ENCODE results near the gene UBE3A. TPM values are rescaled to one million over a fixed set of nuclear protein-coding genes. Genes with fewer than 3 reads are reported as not detected.

UBE3A gene
- total and polyA plus RNA-seq, 10 of the 15 experiments (the other 5 are each of a cell fraction or from before 2014, with no cell fraction given), result 29.4 to 82.9 (median 58.7) TPM

DNA sequence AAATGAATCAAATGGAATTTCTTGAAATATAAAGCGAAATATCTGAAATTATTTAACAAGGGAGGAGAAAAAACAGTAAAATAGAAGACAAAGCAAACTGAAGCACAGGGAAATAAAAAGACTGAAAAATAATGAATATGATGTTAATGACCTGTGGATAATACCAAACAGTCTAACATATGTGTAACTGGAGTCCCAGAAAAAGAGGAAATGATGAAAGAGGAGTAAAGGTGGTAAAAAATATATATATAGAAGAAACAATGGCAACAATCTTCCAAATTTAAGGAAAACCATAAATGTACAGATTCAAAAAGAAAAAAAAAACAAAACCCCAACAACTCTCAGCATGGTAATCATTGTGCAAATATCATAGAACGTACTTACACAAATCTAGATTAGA, 21.2 kb downstream of the UBE3A start:
- Histone ChIP-seq H3K9ac (ENCODE audit: control insufficient read depth, insufficient read depth, low read length) (no peak overlapping the region), H3K27me3 (replicated peaks in 1 of 2; ENCODE audit: control insufficient read depth in 2 of 2, insufficient read depth in 2 of 2, low read length in 1 of 2) (no peaks in the 10 kb centered on the region), H3K4me2 (ENCODE audit: control insufficient read depth, insufficient read depth) (no peak overlapping the region; the same call in 1 of the 2 replicates), H3K36me3 (ENCODE audit: control insufficient read depth in 2 of 2, insufficient read depth in 2 of 2, low read length in 1 of 2) (peaks cover 2 to 6% of the 10 kb centered on the region in 2 experiments; a peak in 3 of 4 replicates), H3K9me3 (replicated peaks; ENCODE audit: control insufficient read depth, insufficient read depth, low read length) (peaks cover 9% of the 10 kb centered on the region), H3K79me2 (ENCODE audit: control insufficient read depth, insufficient read depth, low read length) (peaks cover 81% of the 10 kb centered on the region), H4K20me1 (ENCODE audit: control insufficient read depth, insufficient read depth) (no peaks in the 10 kb centered on the region), H3K27ac (ENCODE audit: control insufficient read depth, insufficient read depth) (peak overlapping the region; percentile 80), H3K4me1 (ENCODE audit: control insufficient read depth, insufficient read depth, low read length) (peaks cover 7% of the 10 kb centered on the region; the same call in 1 of the 2 replicates), H3K4me3 (no peak overlapping the region), H2AFZ (ENCODE audit: control insufficient read depth, low read depth, low read length) (no peak overlapping the region)
- ATAC-seq (no peak), DNase-seq (ENCODE audit: low read depth, low spot score) (no peak), FAIRE-seq (no peak)
- peak; percentile 12; the same call in 1 of the 2 replicates for TF ChIP-seq SPI1 (IDR thresholded peaks at IDR 0.05; ENCODE audit: borderline replicate concordance, insufficient read depth, low read depth, low read length)
- TF ChIP-seq SRF (IDR thresholded peaks at IDR 0.05; ENCODE audit: low read depth in 2 of 2, low read length in 2 of 2), result no peak
- no peak for TF ChIP-seq CEBPB (IDR thresholded peaks at IDR 0.05; ENCODE audit: borderline replicate concordance in 1 of 2, low read depth in 2 of 2, low read length in 2 of 2)
- WGBS (ENCODE audit: insufficient coverage, insufficient replicate concordance, low lambda C conversion rate, missing lambda C conversion rate), result 97% methylated on average over 2 of the region's 2 CpGs
- ChIA-PET RAD21 (ENCODE audit: unreplicated experiment) (interaction anchor here (0.7 to 5.3 kb wide), 7 partner anchors 8 to 51 kb away, joined by 3 to 52 read pairs (median 9); no protein-coding TSS in a partner anchor), CTCF (interaction anchor here (1.0 to 2.5 kb wide), 4 partner anchors 9 to 22 kb away, joined by 4 to 13 read pairs (median 6); no protein-coding TSS in a partner anchor), SMC1A (ENCODE audit: uncharacterized antibody, unreplicated experiment) (interaction anchor here (0.8 to 4.6 kb wide), 9 partner anchors 8 to 32 kb away, joined by 3 to 39 read pairs (median 7); no protein-coding TSS in a partner anchor), POLR2A (interaction anchor here (1.2 to 1.9 kb wide), 3 partner anchors 10 to 16 kb away, joined by 3 to 7 read pairs (median 6); no protein-coding TSS in a partner anchor)
- intact Hi-C loops (cut with micrococcal nuclease; ENCODE audit: unreplicated experiment) (loop anchor here (5.0 kb wide), 2 partner anchors 40 to 55 kb away; no protein-coding TSS in a partner anchor), in situ Hi-C loops (cut with MboI) (no loop called here)
- BruUV-seq (replicated peaks), result no TSS peak

DNA sequence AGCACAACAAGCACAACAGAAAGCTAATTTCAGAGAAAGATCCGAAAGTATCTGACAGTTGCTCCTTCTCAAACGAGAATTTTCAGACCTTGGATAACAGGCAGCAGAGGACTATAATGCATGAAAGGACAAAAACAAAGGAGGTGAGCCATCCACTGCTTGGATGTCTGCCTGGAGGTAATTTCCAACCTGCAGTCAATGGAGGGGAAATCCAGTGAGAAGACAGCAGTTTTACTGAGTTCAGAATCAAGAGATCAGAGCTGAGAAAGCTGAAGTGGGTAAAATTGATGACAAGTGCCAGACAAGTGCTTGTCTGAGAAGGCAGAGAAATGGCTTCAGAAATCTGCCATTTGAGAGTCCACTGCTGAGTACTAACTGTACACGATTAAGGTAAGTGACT, 22.1 kb downstream of the UBE3A start:
- DNase-seq (ENCODE audit: low read depth, low spot score) (peak; percentile 71), FAIRE-seq (peak; percentile 88), ATAC-seq (peak; percentile 88)
- peak overlapping the region; percentile 56; the same call in 1 of the 2 replicates for H3K9ac ChIP-seq (ENCODE audit: control insufficient read depth, insufficient read depth, low read length)
- WGBS (ENCODE audit: insufficient coverage, insufficient replicate concordance, low lambda C conversion rate, missing lambda C conversion rate), result 86% methylated on average over 3 of the region's 3 CpGs
- ChIA-PET POLR2A (interaction anchor here (0.6 to 1.9 kb wide), 4 partner anchors 16 to 461 kb away, joined by 5 to 7 read pairs (median 6); no protein-coding TSS in a partner anchor), SMC1A (ENCODE audit: uncharacterized antibody, unreplicated experiment) (interaction anchor here (0.6 to 4.6 kb wide), 13 partner anchors 9 to 50 kb away, joined by 3 to 39 read pairs (median 5); no protein-coding TSS in a partner anchor), RAD21 (ENCODE audit: unreplicated experiment) (interaction anchor here (1.1 to 5.3 kb wide), 7 partner anchors 8 to 50 kb away, joined by 3 to 52 read pairs (median 9); no protein-coding TSS in a partner anchor), CTCF (interaction anchor here (0.6 to 2.5 kb wide), 5 partner anchors 10 to 71 kb away, joined by 3 to 13 read pairs (median 3); no protein-coding TSS in a partner anchor)
- H3K36me3 ChIP-seq (ENCODE audit: control insufficient read depth in 2 of 2, insufficient read depth in 2 of 2, low read length in 1 of 2), result peaks cover 2 to 6% of the 10 kb centered on the region in 2 experiments; a peak in 3 of 4 replicates
- intact Hi-C loops (cut with micrococcal nuclease; ENCODE audit: unreplicated experiment), result loop anchor here (5.0 kb wide), 2 partner anchors 39 to 54 kb away; no protein-coding TSS in a partner anchor
- H3K27ac ChIP-seq (ENCODE audit: control insufficient read depth, insufficient read depth), result peak overlapping the region; percentile 80
- no TSS peak for BruUV-seq (replicated peaks)
- H3K9me3 ChIP-seq (replicated peaks; ENCODE audit: control insufficient read depth, insufficient read depth, low read length), result peaks cover 12% of the 10 kb centered on the region
- no peaks in the 10 kb centered on the region for H4K20me1 ChIP-seq (ENCODE audit: control insufficient read depth, insufficient read depth)
- no peaks in the 10 kb centered on the region for H3K27me3 ChIP-seq (replicated peaks in 1 of 2; ENCODE audit: control insufficient read depth in 2 of 2, insufficient read depth in 2 of 2, low read length in 1 of 2)
- H3K4me1 ChIP-seq (ENCODE audit: control insufficient read depth, insufficient read depth, low read length), result peaks cover 7% of the 10 kb centered on the region; the same call in 1 of the 2 replicates
- peaks cover 82% of the 10 kb centered on the region for H3K79me2 ChIP-seq (ENCODE audit: control insufficient read depth, insufficient read depth, low read length)
- peak overlapping the region; percentile 20; the same call in 1 of the 2 replicates for H3K4me3 ChIP-seq
- H2AFZ ChIP-seq (ENCODE audit: control insufficient read depth, low read depth, low read length), result no peak overlapping the region
- in situ Hi-C loops (cut with MboI), result no loop called here
- peak overlapping the region; percentile 53 for H3K4me2 ChIP-seq (ENCODE audit: control insufficient read depth, insufficient read depth)
- TF ChIP-seq, protein P1, sequence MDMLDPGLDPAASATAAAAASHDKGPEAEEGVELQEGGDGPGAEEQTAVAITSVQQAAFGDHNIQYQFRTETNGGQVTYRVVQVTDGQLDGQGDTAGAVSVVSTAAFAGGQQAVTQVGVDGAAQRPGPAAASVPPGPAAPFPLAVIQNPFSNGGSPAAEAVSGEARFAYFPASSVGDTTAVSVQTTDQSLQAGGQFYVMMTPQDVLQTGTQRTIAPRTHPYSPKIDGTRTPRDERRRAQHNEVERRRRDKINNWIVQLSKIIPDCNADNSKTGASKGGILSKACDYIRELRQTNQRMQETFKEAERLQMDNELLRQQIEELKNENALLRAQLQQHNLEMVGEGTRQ (IDR thresholded peaks at IDR 0.05; ENCODE audit: borderline replicate concordance, low read depth, low read length), result no peak
- TF ChIP-seq, protein P2, sequence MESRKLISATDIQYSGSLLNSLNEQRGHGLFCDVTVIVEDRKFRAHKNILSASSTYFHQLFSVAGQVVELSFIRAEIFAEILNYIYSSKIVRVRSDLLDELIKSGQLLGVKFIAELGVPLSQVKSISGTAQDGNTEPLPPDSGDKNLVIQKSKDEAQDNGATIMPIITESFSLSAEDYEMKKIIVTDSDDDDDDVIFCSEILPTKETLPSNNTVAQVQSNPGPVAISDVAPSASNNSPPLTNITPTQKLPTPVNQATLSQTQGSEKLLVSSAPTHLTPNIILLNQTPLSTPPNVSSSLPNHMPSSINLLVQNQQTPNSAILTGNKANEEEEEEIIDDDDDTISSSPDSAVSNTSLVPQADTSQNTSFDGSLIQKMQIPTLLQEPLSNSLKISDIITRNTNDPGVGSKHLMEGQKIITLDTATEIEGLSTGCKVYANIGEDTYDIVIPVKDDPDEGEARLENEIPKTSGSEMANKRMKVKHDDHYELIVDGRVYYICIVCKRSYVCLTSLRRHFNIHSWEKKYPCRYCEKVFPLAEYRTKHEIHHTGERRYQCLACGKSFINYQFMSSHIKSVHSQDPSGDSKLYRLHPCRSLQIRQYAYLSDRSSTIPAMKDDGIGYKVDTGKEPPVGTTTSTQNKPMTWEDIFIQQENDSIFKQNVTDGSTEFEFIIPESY (IDR thresholded peaks at IDR 0.05), result no peak
- TF ChIP-seq ZSCAN29 (IDR thresholded peaks at IDR 0.05) (no peak), STAT1 (conservative IDR thresholded peaks at IDR 0.05) (no peak)
- TF ChIP-seq, protein P3, sequence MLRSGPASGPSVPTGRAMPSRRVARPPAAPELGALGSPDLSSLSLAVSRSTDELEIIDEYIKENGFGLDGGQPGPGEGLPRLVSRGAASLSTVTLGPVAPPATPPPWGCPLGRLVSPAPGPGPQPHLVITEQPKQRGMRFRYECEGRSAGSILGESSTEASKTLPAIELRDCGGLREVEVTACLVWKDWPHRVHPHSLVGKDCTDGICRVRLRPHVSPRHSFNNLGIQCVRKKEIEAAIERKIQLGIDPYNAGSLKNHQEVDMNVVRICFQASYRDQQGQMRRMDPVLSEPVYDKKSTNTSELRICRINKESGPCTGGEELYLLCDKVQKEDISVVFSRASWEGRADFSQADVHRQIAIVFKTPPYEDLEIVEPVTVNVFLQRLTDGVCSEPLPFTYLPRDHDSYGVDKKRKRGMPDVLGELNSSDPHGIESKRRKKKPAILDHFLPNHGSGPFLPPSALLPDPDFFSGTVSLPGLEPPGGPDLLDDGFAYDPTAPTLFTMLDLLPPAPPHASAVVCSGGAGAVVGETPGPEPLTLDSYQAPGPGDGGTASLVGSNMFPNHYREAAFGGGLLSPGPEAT (IDR thresholded peaks at IDR 0.05; ENCODE audit: low read depth), result peak; percentile 91

Measured in GM12878 (cell line).